Right lobe of liver (tissue), 4 donors: Measurements from ENCODE around the gene C12orf56.

ENCODE experiments used
- POLR2A ChIP-seq: fragments of 450-650 bp; IDR thresholded peaks from one replicate; pipeline ENCODE4 v1.6.1; 2017; ENCODE audit warnings: antibody characterized with exemption, mild to moderate bottlenecking
- TF ChIP-seq, protein P1 (sequence below), 4 donors: fragments of 200-600 bp in 3 of 4; fragments of 450-650 bp in 1 of 4; IDR thresholded peaks; one replicate each; pipeline versions ENCODE4 v1.5.1 to v1.8.0; 2016 to 2022; ENCODE audit warnings: antibody characterized with exemption in 4 of 4, mild to moderate bottlenecking in 2 of 4
- donor health status: DM: no; HTN: no; CAD: no.
- donor health status: DM: no; HTN: no; CAD: no.
- donor health status: DM: no; HTN: yes; CAD: no.

DNA sequence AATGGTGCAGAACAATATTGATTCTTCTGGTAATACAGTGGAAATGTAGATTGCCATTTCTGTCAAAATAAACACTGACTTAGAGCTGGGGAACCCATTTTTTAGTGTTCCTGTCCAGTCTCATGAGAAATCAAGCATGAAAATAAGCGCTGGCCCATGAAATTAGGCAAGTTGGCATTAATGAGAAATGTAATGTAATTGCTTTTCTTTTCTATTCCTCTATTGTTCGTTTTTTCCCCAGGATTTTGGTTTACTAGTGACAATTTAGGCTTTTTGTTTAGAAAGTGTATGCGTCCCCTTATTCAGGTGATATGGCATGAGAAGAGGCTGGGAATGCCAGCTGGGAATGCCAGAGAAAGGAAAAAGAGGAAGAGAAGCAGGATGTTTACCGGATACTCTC is 104.0 kb downstream of the C12orf56 start:
- TF ChIP-seq, protein P1, sequence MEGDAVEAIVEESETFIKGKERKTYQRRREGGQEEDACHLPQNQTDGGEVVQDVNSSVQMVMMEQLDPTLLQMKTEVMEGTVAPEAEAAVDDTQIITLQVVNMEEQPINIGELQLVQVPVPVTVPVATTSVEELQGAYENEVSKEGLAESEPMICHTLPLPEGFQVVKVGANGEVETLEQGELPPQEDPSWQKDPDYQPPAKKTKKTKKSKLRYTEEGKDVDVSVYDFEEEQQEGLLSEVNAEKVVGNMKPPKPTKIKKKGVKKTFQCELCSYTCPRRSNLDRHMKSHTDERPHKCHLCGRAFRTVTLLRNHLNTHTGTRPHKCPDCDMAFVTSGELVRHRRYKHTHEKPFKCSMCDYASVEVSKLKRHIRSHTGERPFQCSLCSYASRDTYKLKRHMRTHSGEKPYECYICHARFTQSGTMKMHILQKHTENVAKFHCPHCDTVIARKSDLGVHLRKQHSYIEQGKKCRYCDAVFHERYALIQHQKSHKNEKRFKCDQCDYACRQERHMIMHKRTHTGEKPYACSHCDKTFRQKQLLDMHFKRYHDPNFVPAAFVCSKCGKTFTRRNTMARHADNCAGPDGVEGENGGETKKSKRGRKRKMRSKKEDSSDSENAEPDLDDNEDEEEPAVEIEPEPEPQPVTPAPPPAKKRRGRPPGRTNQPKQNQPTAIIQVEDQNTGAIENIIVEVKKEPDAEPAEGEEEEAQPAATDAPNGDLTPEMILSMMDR (IDR thresholded peaks at IDR 0.05) = no peak
- no peak for TF ChIP-seq POLR2A
